Measurements from ENCODE around the gene LRCH4.
"Not testable (repeated sequence)": the region's sequence is repeated elsewhere in the genome, so short reads cannot be mapped to it uniquely, and the experiment has no call there.

LRCH4 gene

GRCh38 chr7:100543586-100543985 is 42.3 kb downstream of the LRCH4 start:
- DNase-seq: no peak

- DNase-seq: not testable (repeated sequence)
Measured at GRCh38 chr7:100541309-100541708, 44.6 kb downstream of the LRCH4 start.

- no peak for DNase-seq
Measured at GRCh38 chr7:100540073-100540723, 45.7 kb downstream of the LRCH4 start.

GRCh38 chr7:100539436-100540006 is 46.4 kb downstream of the LRCH4 start:
- no peak for DNase-seq

- DNase-seq: peak; percentile 100
Measured at GRCh38 chr7:100538654-100539435, 47.1 kb downstream of the LRCH4 start, which contains the start of gene AGFG2. Gene AGFG2 (plus strand): TSS chr7:100539203. CDS start chr7:100539347, 144 bp downstream.

- DNase-seq: no peak
Measured at GRCh38 chr7:100538348-100538653, 47.6 kb downstream of the LRCH4 start.

- not testable (repeated sequence) for DNase-seq
Measured at GRCh38 chr7:100536695-100537094, 49.2 kb downstream of the LRCH4 start.

GRCh38 chr7:100535982-100536381 is 49.9 kb downstream of the LRCH4 start:
- not testable (repeated sequence) for DNase-seq

- no peak for DNase-seq
Measured at GRCh38 chr7:100532165-100533022, 53.5 kb downstream of the LRCH4 start.

GRCh38 chr7:100528108-100528866 is 57.6 kb downstream of the LRCH4 start:
- not testable (repeated sequence) for DNase-seq

Measured in amniotic stem cell (primary cell).